ENCODE results near the gene NCBP1. TPM values are rescaled to one million over a fixed set of nuclear protein-coding genes. Genes with fewer than 3 reads are reported as not detected.

The NCBP1 gene
- polyA plus RNA-seq, 1 of the 3 experiments (the other 2 are of a cell fraction): 11.3 TPM

- TF ChIP-seq FOSL2 (IDR thresholded peaks at IDR 0.05; ENCODE audit: borderline replicate concordance, low read depth): no peak
- TF ChIP-seq SIN3A (IDR thresholded peaks at IDR 0.05; ENCODE audit: borderline replicate concordance, low read depth, low read length): no peak
- no peak for TF ChIP-seq YY1 (IDR thresholded peaks at IDR 0.05; ENCODE audit: low read depth)
- no peak for TF ChIP-seq CTCF (IDR thresholded peaks at IDR 0.05)
- no peak for TF ChIP-seq NRF1 (IDR thresholded peaks at IDR 0.05; ENCODE audit: low read depth, low read length)
- TF ChIP-seq GATA2 (CRISPR knock-in tag; IDR thresholded peaks at IDR 0.05): no peak
- Histone ChIP-seq H3K27me3 (ENCODE audit: insufficient read depth) (no peaks in the 10 kb centered on the region), H3F3A (replicated peaks; ENCODE audit: insufficient read depth) (peaks cover 7% of the 10 kb centered on the region), H3K9ac (no peak overlapping the region), H3K4me2 (no peak overlapping the region), H3K4me3 (ENCODE audit: low read depth in 2 of 2, low read length in 1 of 2) (no peak overlapping the region), H3K27ac (ENCODE audit: low read depth in 2 of 2, low read length in 1 of 2) (no peak overlapping the region), H3K79me2 (ENCODE audit: insufficient read depth) (no peaks in the 10 kb centered on the region), H3K9me3 (no peaks in the 10 kb centered on the region), H4K20me1 (ENCODE audit: insufficient read depth) (no peaks in the 10 kb centered on the region), H3K4me1 (ENCODE audit: control insufficient read depth in 1 of 2, insufficient read depth in 2 of 2, low read depth in 1 of 2, low read length in 1 of 2) (no peaks in the 10 kb centered on the region), H3K36me3 (replicated peaks in 1 of 2; ENCODE audit: control insufficient read depth in 1 of 2, insufficient read depth in 2 of 2, low read length in 1 of 2) (peaks cover 85 to 87% of the 10 kb centered on the region in 2 experiments), H3K9me2 (no peaks in the 10 kb centered on the region), H2AFZ (ENCODE audit: low read depth) (no peak overlapping the region)
- DNase-seq: no peak
- WGBS (ENCODE audit: low lambda C conversion rate): 98% methylated on average over 5 of the region's 5 CpGs
- CTCF ChIA-PET: interaction anchor here (1.0 kb wide), 1 partner anchor 11 kb away, joined by 3 read pairs; no protein-coding TSS in a partner anchor
- POLR2A ChIA-PET: interaction anchor here (0.8 kb wide), 1 partner anchor 14 kb away, joined by 5 read pairs; no protein-coding TSS in a partner anchor
Measured at GRCh38 chr9:97660340-97660739, 26.7 kb downstream of the NCBP1 start.

GRCh38 chr9:97660847-97661246, 27.2 kb downstream of the NCBP1 start:
- no peak for TF ChIP-seq GABPA (IDR thresholded peaks at IDR 0.05; ENCODE audit: low read depth)
- TF ChIP-seq YY1 (IDR thresholded peaks at IDR 0.05; ENCODE audit: low read depth): no peak
- no peak for TF ChIP-seq GATA2 (CRISPR knock-in tag; IDR thresholded peaks at IDR 0.05)
- no peak for TF ChIP-seq IRF3 (IDR thresholded peaks at IDR 0.05; ENCODE audit: low read depth, low read length)
- TF ChIP-seq EZH2phosphoT487 (IDR thresholded peaks at IDR 0.05; ENCODE audit: borderline replicate concordance, low read depth): no peak
- no peak for TF ChIP-seq ELF1 (IDR thresholded peaks at IDR 0.05)
- TF ChIP-seq USF2 (IDR thresholded peaks at IDR 0.05; ENCODE audit: borderline replicate concordance, low read depth, low read length): no peak
- TF ChIP-seq RCOR1 (IDR thresholded peaks at IDR 0.05; ENCODE audit: low read length): no peak
- no peak for TF ChIP-seq NRF1 (IDR thresholded peaks at IDR 0.05; ENCODE audit: low read depth, low read length)
- TF ChIP-seq EP300 (IDR thresholded peaks at IDR 0.05; ENCODE audit: borderline replicate concordance in 1 of 2, low read depth in 1 of 2, low read length in 1 of 2): no peak
- no peak for TF ChIP-seq CTCF (IDR thresholded peaks at IDR 0.05)
- no peak for TF ChIP-seq SIN3A (IDR thresholded peaks at IDR 0.05; ENCODE audit: borderline replicate concordance, low read depth, low read length)
- no peak for TF ChIP-seq ZBTB33 (IDR thresholded peaks at IDR 0.05; ENCODE audit: borderline replicate concordance, low read depth)
- no peak for TF ChIP-seq RFX5 (IDR thresholded peaks at IDR 0.05; ENCODE audit: low read length)
- no peaks in the 10 kb centered on the region for H3K27me3 ChIP-seq (ENCODE audit: insufficient read depth)
- no peak overlapping the region for H3K27ac ChIP-seq (ENCODE audit: low read depth in 2 of 2, low read length in 1 of 2)
- no peak overlapping the region for H2AFZ ChIP-seq (ENCODE audit: low read depth)
- H3K9me3 ChIP-seq: no peaks in the 10 kb centered on the region
- POLR2A ChIA-PET: no interaction called here
- no peak overlapping the region for H3K4me3 ChIP-seq (ENCODE audit: low read depth in 2 of 2, low read length in 1 of 2)
- no peaks in the 10 kb centered on the region for H3K79me2 ChIP-seq (ENCODE audit: insufficient read depth)
- no peaks in the 10 kb centered on the region for H4K20me1 ChIP-seq (ENCODE audit: insufficient read depth)
- no peaks in the 10 kb centered on the region for H3K4me1 ChIP-seq (ENCODE audit: control insufficient read depth in 1 of 2, insufficient read depth in 2 of 2, low read depth in 1 of 2, low read length in 1 of 2)
- peaks cover 83 to 87% of the 10 kb centered on the region in 2 experiments for H3K36me3 ChIP-seq (replicated peaks in 1 of 2; ENCODE audit: control insufficient read depth in 1 of 2, insufficient read depth in 2 of 2, low read length in 1 of 2)
- WGBS (ENCODE audit: low lambda C conversion rate): 98% methylated on average over 2 of the region's 2 CpGs
- CTCF ChIA-PET: interaction anchor here (1.0 kb wide), 1 partner anchor 11 kb away, joined by 3 read pairs; no protein-coding TSS in a partner anchor
- no peak for DNase-seq
- peaks cover 3% of the 10 kb centered on the region for H3F3A ChIP-seq (replicated peaks; ENCODE audit: insufficient read depth)
- H3K9me2 ChIP-seq: no peaks in the 10 kb centered on the region
- no peak overlapping the region for H3K4me2 ChIP-seq
- no peak overlapping the region for H3K9ac ChIP-seq

All from SK-N-SH (cell line).